Endodermal cell (in vitro differentiated cells): ENCODE results near the gene RASD1. TPM values are rescaled to one million over a fixed set of nuclear protein-coding genes. Genes with fewer than 3 reads are reported as not detected.

Experiments used
- DNase-seq: peaks from one replicate; pipeline ENCODE4 v3.0.0-alpha.2; 2017
- H3K27ac ChIP-seq: 2 replicates; pipeline ENCODE4 v1.5.1; 2013; ENCODE audit warnings: mild to moderate bottlenecking, low read depth, low read length, moderate library complexity
- H3K27me3 ChIP-seq: 2 replicates; pipeline ENCODE4 v1.6.1; 2013; ENCODE audit warnings: mild to moderate bottlenecking, low read length, moderate library complexity; ENCODE audit not compliant: insufficient read depth, control insufficient read depth, poor library complexity, severe bottlenecking
- H3K36me3 ChIP-seq: 2 replicates; pipeline ENCODE4 v1.7.0; 2013; ENCODE audit warnings: mild to moderate bottlenecking, low read length, moderate library complexity; ENCODE audit not compliant: control insufficient read depth, insufficient read depth
- H3K4me1 ChIP-seq: one replicate; pipeline ENCODE4 v1.7.0; 2013; ENCODE audit warnings: low read length; ENCODE audit not compliant: control insufficient read depth, insufficient read depth
- H3K4me3 ChIP-seq: 2 replicates; pipeline ENCODE4 v1.5.1; 2013; ENCODE audit warnings: mild to moderate bottlenecking, low read length, moderate library complexity
- H3K9ac ChIP-seq: 2 replicates; pipeline ENCODE4 v1.6.1; 2013; ENCODE audit warnings: mild to moderate bottlenecking, low read length, moderate library complexity; ENCODE audit not compliant: poor library complexity, severe bottlenecking; ENCODE audit errors: extremely low read depth
- H3K9me3 ChIP-seq: 2 replicates; pipeline ENCODE4 v1.6.1; 2013; ENCODE audit warnings: mild to moderate bottlenecking, low read length, moderate library complexity; ENCODE audit not compliant: control insufficient read depth
- H3K27ac Mint-ChIP-seq: 2 replicates; pipeline ENCODE4 v1.8.0; 2020; ENCODE audit warnings: mixed read lengths
- H3K27me3 Mint-ChIP-seq: 2 replicates; pipeline ENCODE4 v1.8.0; 2021; ENCODE audit warnings: mild to moderate bottlenecking, mixed read lengths; ENCODE audit not compliant: insufficient read depth
- H3K36me3 Mint-ChIP-seq: 2 replicates; pipeline ENCODE4 v1.8.0; 2020; ENCODE audit warnings: low read depth, mixed read lengths
- H3K4me1 Mint-ChIP-seq: 2 replicates; pipeline ENCODE4 v1.8.0; 2020; ENCODE audit warnings: mixed read lengths
- H3K4me3 Mint-ChIP-seq: 2 replicates; pipeline ENCODE4 v1.8.0; 2020; ENCODE audit warnings: mild to moderate bottlenecking, moderate library complexity, mixed read lengths
- H3K9me3 Mint-ChIP-seq: 2 replicates; pipeline ENCODE4 v1.8.0; 2020; ENCODE audit warnings: mild to moderate bottlenecking, mixed read lengths
- CTCF ChIP-seq: fragments of 200-600 bp; sonication (generic); conservative IDR thresholded peaks from 2 replicates; pipeline ENCODE4 v1.5.0; 2021; ENCODE audit warnings: antibody characterized with exemption, mild to moderate bottlenecking
- WGBS, 2 experiments: methylation state at CpG; one replicate each; pipeline versions ENCODE4 v1.1.5 to v1.1.7; 2013; ENCODE audit warnings: missing lambda C conversion rate in 2 of 2, mixed read lengths in 1 of 2; ENCODE audit not compliant: insufficient coverage in 1 of 2, insufficient read length in 1 of 2; 5-methylcytosine and 5-hydroxymethylcytosine counted together
- total RNA-seq, 2 donors: library from RNA; stranded (reverse); fragmentation: NEBNext Ultra II Directional in 1 of 2; extraction: Animal tissue kit (Norgen Biotek cat#: 25700) in 1 of 2; gene quantifications; 2 replicates in 1 of 2; 3 replicates in 1 of 2; pipeline ENCODE4 v1.2.1, GENCODE V29; 2021

The RASD1 gene
- total RNA-seq, 2 donors from 2014 or later, result 1.9 to 2.5 TPM

- H3K27me3 Mint-ChIP-seq, result no peaks in the 10 kb centered on the region
- no peak for TF ChIP-seq CTCF
- Histone ChIP-seq H3K9ac (no peak overlapping the region), H3K36me3 (no peaks in the 10 kb centered on the region), H3K4me3 (no peak overlapping the region), H3K27me3 (no peaks in the 10 kb centered on the region), H3K27ac (no peak overlapping the region), H3K4me1 (peaks cover 3% of the 10 kb centered on the region), H3K9me3 (no peaks in the 10 kb centered on the region)
- no peak overlapping the region for H3K4me3 Mint-ChIP-seq
- H3K9me3 Mint-ChIP-seq, result no peaks in the 10 kb centered on the region
- H3K4me1 Mint-ChIP-seq, result peaks cover 3% of the 10 kb centered on the region
- WGBS, 2 experiments, result 89 to 95% methylated on average over 16 to 23 of the region's 23 CpGs
- H3K36me3 Mint-ChIP-seq, result no peaks in the 10 kb centered on the region
- no peak for DNase-seq
- H3K27ac Mint-ChIP-seq, result no peak overlapping the region
These were observed 44.9 kb upstream of the RASD1 start for GRCh38 chr17:17540935-17541639.

GRCh38 chr17:17540278-17540906 lies 44.2 kb upstream of the RASD1 start:
- H3K36me3 ChIP-seq, result no peaks in the 10 kb centered on the region
- WGBS, 2 experiments, result 88 to 92% methylated on average over 14 to 15 of the region's 15 CpGs
- Mint-ChIP-seq H3K9me3 (no peaks in the 10 kb centered on the region), H3K4me1 (peaks cover 3% of the 10 kb centered on the region), H3K27ac (no peak overlapping the region), H3K36me3 (no peaks in the 10 kb centered on the region), H3K27me3 (no peaks in the 10 kb centered on the region), H3K4me3 (no peak overlapping the region)
- TF ChIP-seq CTCF, result no peak
- no peaks in the 10 kb centered on the region for H3K9me3 ChIP-seq
- H3K27me3 ChIP-seq, result no peaks in the 10 kb centered on the region
- H3K4me3 ChIP-seq, result no peak overlapping the region
- no peak overlapping the region for H3K27ac ChIP-seq
- no peak for DNase-seq
- peaks cover 3% of the 10 kb centered on the region for H3K4me1 ChIP-seq
- no peak overlapping the region for H3K9ac ChIP-seq

- Histone ChIP-seq H3K9ac (no peak overlapping the region), H3K4me3 (no peak overlapping the region), H3K27ac (no peak overlapping the region), H3K9me3 (no peaks in the 10 kb centered on the region), H3K27me3 (no peaks in the 10 kb centered on the region), H3K36me3 (no peaks in the 10 kb centered on the region), H3K4me1 (peaks cover 3% of the 10 kb centered on the region)
- Mint-ChIP-seq H3K36me3 (no peaks in the 10 kb centered on the region), H3K4me3 (no peak overlapping the region), H3K4me1 (peaks cover 3% of the 10 kb centered on the region), H3K27ac (no peak overlapping the region), H3K9me3 (no peaks in the 10 kb centered on the region), H3K27me3 (no peaks in the 10 kb centered on the region)
- DNase-seq, result no peak
- 87 to 93% methylated on average over 7 to 10 of the region's 10 CpGs for WGBS, 2 experiments
- no peak for TF ChIP-seq CTCF
These were observed 43.4 kb upstream of the RASD1 start for GRCh38 chr17:17539591-17539990.
